Left lung (tissue), 10 donors: ENCODE measurements around the gene MARS2. TPM values are rescaled to one million over a fixed set of nuclear protein-coding genes. Genes with fewer than 3 reads are reported as not detected.
"Not testable (repeated sequence)": the region's sequence is repeated elsewhere in the genome, so short reads cannot be mapped to it uniquely, and the experiment has no call there.

Source experiments
- ATAC-seq: fragments of 200-7000 bp; cut with Tn5 transposase; one replicate; pipeline ENCODE4 v1.9.1; 2020; ENCODE audit warnings: moderate library complexity
- DNase-seq, 4 donors: peaks; one replicate each; pipeline ENCODE4 v3.0.0-alpha.2; 2013 to 2020
- H3K27ac ChIP-seq, 2 donors: fragments of 200-600 bp; sonication (generic) in 1 of 2; one replicate each; pipeline versions ENCODE4 v1.5.0 to v1.8.0; 2020 to 2021
- H3K27me3 ChIP-seq, 2 donors: fragments of 200-600 bp; sonication (generic) in 1 of 2; one replicate each; pipeline versions ENCODE4 v1.5.0 to v1.8.0; 2020 to 2021
- H3K36me3 ChIP-seq, 2 donors: fragments of 200-600 bp; sonication (generic) in 1 of 2; one replicate each; pipeline versions ENCODE4 v1.5.0 to v1.8.0; 2020 to 2021
- H3K4me1 ChIP-seq, 2 donors: fragments of 200-600 bp; one replicate each; pipeline ENCODE4 v1.8.0; 2021
- H3K4me3 ChIP-seq, 2 donors: fragments of 200-600 bp; sonication (generic) in 1 of 2; one replicate each; pipeline versions ENCODE4 v1.5.0 to v1.8.0; 2020 to 2021; ENCODE audit warnings: mild to moderate bottlenecking in 1 of 2
- H3K9me3 ChIP-seq, 2 donors: fragments of 200-600 bp; sonication (generic) in 1 of 2; one replicate each; pipeline versions ENCODE4 v1.5.0 to v1.8.0; 2020 to 2021
- intact Hi-C, 2 donors: fragments of 100-400 bp; cut with DNase I; formaldehyde crosslinking; loops; one replicate each; pipeline versions ENCODE4 v1.11.2 to v1.14.2; 2022
- polyA plus RNA-seq, 6 donors: library from polyadenylated mRNA; unstranded; fragments of 120-200 nt; gene quantifications; one replicate each; pipeline ENCODE4 v1.2.1, GENCODE V29; 2013; ENCODE audit not compliant: insufficient read length in 6 of 6
- total RNA-seq, 2 donors: library from RNA; stranded (reverse); fragmentation: NEBNext Ultra II Directional; extraction: Animal tissue kit (Norgen Biotek cat#: 25700); gene quantifications; one replicate each; pipeline ENCODE4 v1.2.1, GENCODE V29; 2021
- TF ChIP-seq, protein P1 (sequence below), 2 donors: fragments of 200-600 bp; sonication (generic) in 1 of 2; IDR thresholded peaks; one replicate each; pipeline versions ENCODE4 v1.5.0 to v1.8.0; 2021; ENCODE audit warnings: antibody characterized with exemption in 2 of 2
- donor health status: DM: no; HTN: yes; CAD: no.
- donor health status: DM: no; HTN: no; CAD: no.

MARS2 gene
- total and polyA plus RNA-seq, 8 donors = 3.5 to 7.8 (median 5.3) TPM

DNA sequence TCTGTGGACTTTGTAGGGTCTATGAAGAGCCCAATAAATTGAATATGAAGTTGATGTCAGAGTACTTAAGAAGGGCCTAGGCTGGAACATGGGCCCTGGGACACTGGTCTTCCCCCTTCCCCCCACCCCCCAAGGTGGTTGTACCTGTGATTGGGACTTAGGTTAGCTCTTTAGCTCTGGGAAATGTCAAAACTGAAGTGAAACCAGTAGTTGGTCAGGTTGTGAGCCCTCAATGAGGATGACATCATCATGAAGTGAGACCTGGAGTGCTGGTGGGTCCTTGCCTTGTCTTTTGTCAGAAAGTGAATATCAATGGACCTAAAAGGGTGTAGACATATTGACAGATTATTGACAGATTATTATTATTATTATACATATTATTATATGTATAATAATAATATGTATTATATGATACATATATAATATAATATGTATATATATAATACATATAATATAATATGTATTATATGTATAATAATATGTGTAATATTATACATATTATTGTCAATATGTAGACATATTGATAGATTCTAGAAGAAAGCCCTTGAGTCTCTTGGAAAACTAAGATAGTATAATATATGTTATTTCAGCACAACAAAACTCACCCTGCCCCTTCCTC, 5.4 kb downstream of the MARS2 start:
- TF ChIP-seq, protein P1, sequence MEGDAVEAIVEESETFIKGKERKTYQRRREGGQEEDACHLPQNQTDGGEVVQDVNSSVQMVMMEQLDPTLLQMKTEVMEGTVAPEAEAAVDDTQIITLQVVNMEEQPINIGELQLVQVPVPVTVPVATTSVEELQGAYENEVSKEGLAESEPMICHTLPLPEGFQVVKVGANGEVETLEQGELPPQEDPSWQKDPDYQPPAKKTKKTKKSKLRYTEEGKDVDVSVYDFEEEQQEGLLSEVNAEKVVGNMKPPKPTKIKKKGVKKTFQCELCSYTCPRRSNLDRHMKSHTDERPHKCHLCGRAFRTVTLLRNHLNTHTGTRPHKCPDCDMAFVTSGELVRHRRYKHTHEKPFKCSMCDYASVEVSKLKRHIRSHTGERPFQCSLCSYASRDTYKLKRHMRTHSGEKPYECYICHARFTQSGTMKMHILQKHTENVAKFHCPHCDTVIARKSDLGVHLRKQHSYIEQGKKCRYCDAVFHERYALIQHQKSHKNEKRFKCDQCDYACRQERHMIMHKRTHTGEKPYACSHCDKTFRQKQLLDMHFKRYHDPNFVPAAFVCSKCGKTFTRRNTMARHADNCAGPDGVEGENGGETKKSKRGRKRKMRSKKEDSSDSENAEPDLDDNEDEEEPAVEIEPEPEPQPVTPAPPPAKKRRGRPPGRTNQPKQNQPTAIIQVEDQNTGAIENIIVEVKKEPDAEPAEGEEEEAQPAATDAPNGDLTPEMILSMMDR (IDR thresholded peaks at IDR 0.05) = no peak
- Histone ChIP-seq H3K27ac (no peak overlapping the region), H3K4me1 (peaks cover 25 to 35% of the 10 kb centered on the region in 2 donors), H3K36me3 (peaks cover 0 to 8% of the 10 kb centered on the region in 2 donors), H3K9me3 (no peaks in the 10 kb centered on the region), H3K4me3 (no peak overlapping the region), H3K27me3 (no peaks in the 10 kb centered on the region)
- intact Hi-C loops = loop anchor here in 1 of 2 donors (10.0 kb wide), 1 partner anchor 64 kb away; no protein-coding TSS in a partner anchor
- no peak for DNase-seq
- ATAC-seq = no peak

DNA sequence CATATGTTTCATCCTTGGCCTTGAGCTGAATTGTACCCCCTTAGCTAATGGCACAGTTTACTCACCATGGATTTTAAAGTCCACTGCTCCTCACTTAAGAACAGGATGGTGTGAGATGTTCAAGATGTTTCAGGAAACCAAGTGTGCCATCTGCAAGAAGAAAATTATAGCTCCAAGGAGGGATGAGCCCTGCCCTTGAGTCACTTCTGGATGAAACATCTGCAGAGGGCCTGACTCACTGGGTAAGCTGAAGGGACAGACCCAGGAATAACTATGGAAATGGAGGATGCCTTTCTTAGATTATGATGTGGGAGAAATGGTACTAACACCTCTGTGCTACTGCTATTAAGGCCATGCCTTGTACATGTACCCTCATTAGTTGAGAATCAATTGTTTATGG, 6.4 kb downstream of the MARS2 start:
- intact Hi-C loops = loop anchor here in 1 of 2 donors (10.0 kb wide), 1 partner anchor 63 kb away; no protein-coding TSS in a partner anchor
- no peaks in the 10 kb centered on the region for H3K9me3 ChIP-seq
- TF ChIP-seq, protein P1 (IDR thresholded peaks at IDR 0.05) = no peak
- H3K36me3 ChIP-seq = peaks cover 0 to 8% of the 10 kb centered on the region in 2 donors
- no peak overlapping the region for H3K27ac ChIP-seq
- no peak for ATAC-seq
- no peak overlapping the region for H3K4me3 ChIP-seq
- peaks cover 21 to 24% of the 10 kb centered on the region in 2 donors for H3K4me1 ChIP-seq
- DNase-seq = no peak
- no peaks in the 10 kb centered on the region for H3K27me3 ChIP-seq

DNA sequence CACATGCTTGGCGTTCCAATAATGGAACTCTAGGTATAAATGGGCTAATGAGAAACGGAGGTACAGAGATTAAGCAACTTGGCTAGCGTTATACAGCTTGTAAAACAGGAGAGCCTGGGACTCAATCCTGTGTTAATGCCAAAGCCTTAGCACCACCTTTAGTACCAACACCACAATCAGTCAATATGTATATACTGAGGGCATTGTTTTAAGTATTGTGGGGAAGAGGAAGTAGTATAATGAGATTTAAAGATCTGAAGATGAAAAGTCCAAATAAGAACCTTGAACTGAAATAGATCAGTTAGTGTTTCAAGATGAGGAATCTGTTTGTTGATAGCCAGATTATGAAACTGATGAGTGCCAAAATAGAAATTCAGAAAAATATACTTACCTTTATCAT, 8.1 kb downstream of the MARS2 start:
- ATAC-seq (no peak), DNase-seq (no peak)
- Histone ChIP-seq H3K4me3 (no peak overlapping the region), H3K27me3 (no peaks in the 10 kb centered on the region), H3K27ac (no peak overlapping the region), H3K9me3 (no peaks in the 10 kb centered on the region), H3K4me1 (peaks cover 6 to 7% of the 10 kb centered on the region in 2 donors), H3K36me3 (peaks cover 0 to 8% of the 10 kb centered on the region in 2 donors)
- intact Hi-C loops = loop anchor here in 1 of 2 donors (10.0 kb wide), 1 partner anchor 62 kb away; no protein-coding TSS in a partner anchor
- TF ChIP-seq, protein P1 (IDR thresholded peaks at IDR 0.05) = no peak

- no peak overlapping the region for H3K27ac ChIP-seq
- ATAC-seq (no peak), DNase-seq (no peak)
- H3K36me3 ChIP-seq = peaks cover 0 to 8% of the 10 kb centered on the region in 2 donors
- TF ChIP-seq, protein P1 (IDR thresholded peaks at IDR 0.05) = no peak
- intact Hi-C loops = loop anchor here in 1 of 2 donors (10.0 kb wide), 1 partner anchor 57 kb away; no protein-coding TSS in a partner anchor
- H3K9me3 ChIP-seq = no peaks in the 10 kb centered on the region
- H3K4me1 ChIP-seq = no peaks in the 10 kb centered on the region
- H3K4me3 ChIP-seq = no peak overlapping the region
- no peaks in the 10 kb centered on the region for H3K27me3 ChIP-seq
Measured at GRCh38 chr2:197717863-197718262, 12.7 kb downstream of the MARS2 start.

DNA sequence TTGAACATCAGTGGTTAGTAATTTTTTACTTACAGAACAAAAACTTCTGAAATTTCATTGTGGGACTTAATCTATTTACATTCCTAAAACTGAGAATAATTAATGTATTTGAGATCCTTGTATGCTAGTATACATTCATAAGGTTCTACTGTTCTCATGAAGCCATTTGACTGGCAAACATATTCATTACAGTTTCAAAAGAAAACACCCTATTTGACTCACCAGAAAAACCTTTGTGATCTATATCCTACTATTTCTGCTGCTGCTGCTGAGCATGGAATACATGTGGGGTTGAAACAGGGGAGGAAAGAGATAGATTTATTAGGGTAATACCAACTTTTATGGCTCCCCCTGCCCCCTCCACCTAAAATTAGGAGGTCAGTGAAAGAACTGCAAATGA, 21.8 kb downstream of the MARS2 start:
- ATAC-seq (no peak), DNase-seq (no peak)
- intact Hi-C loops = no loop called here
- H3K27me3 ChIP-seq = no peaks in the 10 kb centered on the region
- no peak overlapping the region for H3K4me3 ChIP-seq
- H3K36me3 ChIP-seq = no peaks in the 10 kb centered on the region
- H3K27ac ChIP-seq = no peak overlapping the region
- H3K9me3 ChIP-seq = peaks cover 0 to 2% of the 10 kb centered on the region in 2 donors
- H3K4me1 ChIP-seq = no peaks in the 10 kb centered on the region
- TF ChIP-seq, protein P1 (IDR thresholded peaks at IDR 0.05) = no peak

GRCh38 chr2:197728555-197729544, 23.7 kb downstream of the MARS2 start:
- not testable (repeated sequence) for H3K4me3 ChIP-seq, DNase-seq, H3K27me3 ChIP-seq

More at GRCh38 chr2:197728555-197729544, 23.7 kb downstream of the MARS2 start:
- intact Hi-C loops, H3K36me3 ChIP-seq, H3K4me1 ChIP-seq, H3K9me3 ChIP-seq, H3K27ac ChIP-seq, ATAC-seq: not testable (repeated sequence)
